Liver (tissue), 9 donors: ENCODE measurements around the gene KCNA5. TPM values are rescaled to one million over a fixed set of nuclear protein-coding genes. Genes with fewer than 3 reads are reported as not detected.

ENCODE experiments used
- DNase-seq: peaks from one replicate; pipeline ENCODE4 v3.0.0-alpha.2; 2017; ENCODE audit warnings: low spot score
- H3K27ac ChIP-seq, 2 donors: one replicate each; pipeline ENCODE4 v1.7.0; 2013; ENCODE audit warnings: inconsistent platforms in 2 of 2, low read length in 2 of 2, control low read depth in 1 of 2, low read depth in 1 of 2, mild to moderate bottlenecking in 1 of 2
- H3K27me3 ChIP-seq, 4 donors: one replicate each; pipeline versions ENCODE4 v1.6.1 to v1.7.0; 2013; ENCODE audit warnings: low read length in 3 of 4, inconsistent platforms in 1 of 4, mild to moderate bottlenecking in 1 of 4, moderate library complexity in 1 of 4; ENCODE audit not compliant: control insufficient read depth in 4 of 4, insufficient read depth in 4 of 4
- H3K36me3 ChIP-seq, 4 donors: one replicate each; pipeline versions ENCODE4 v1.6.1 to v1.7.0; 2013; ENCODE audit warnings: low read length in 3 of 4, mild to moderate bottlenecking in 3 of 4, low read depth in 1 of 4, moderate library complexity in 1 of 4; ENCODE audit not compliant: control insufficient read depth in 4 of 4, insufficient read depth in 3 of 4
- H3K4me1 ChIP-seq, 4 donors: one replicate each; pipeline versions ENCODE4 v1.6.1 to v1.7.0; 2013; ENCODE audit warnings: low read length in 3 of 4, mild to moderate bottlenecking in 3 of 4, moderate library complexity in 1 of 4; ENCODE audit not compliant: control insufficient read depth in 4 of 4, insufficient read depth in 4 of 4
- H3K4me3 ChIP-seq, 3 donors: one replicate each; pipeline versions ENCODE4 v1.6.1 to v1.7.0; 2013; ENCODE audit warnings: low read length in 3 of 3, control low read depth in 1 of 3, low read depth in 1 of 3, mild to moderate bottlenecking in 1 of 3
- H3K9ac ChIP-seq, 2 donors: one replicate each; pipeline ENCODE4 v1.7.0; 2013; ENCODE audit warnings: low read length in 2 of 2, mild to moderate bottlenecking in 2 of 2, moderate library complexity in 2 of 2, control low read depth in 1 of 2, low read depth in 1 of 2
- H3K9me3 ChIP-seq, 4 donors: one replicate each; pipeline versions ENCODE4 v1.6.1 to v1.7.0; 2013; ENCODE audit warnings: low read length in 3 of 4; ENCODE audit not compliant: control insufficient read depth in 4 of 4
- ATF3 ChIP-seq: IDR thresholded peaks from 2 replicates; pipeline ENCODE4 v1.6.1; 2016; ENCODE audit warnings: antibody characterized with exemption
- CTCF ChIP-seq: fragments of 150-350 bp; IDR thresholded peaks from 2 replicates; pipeline ENCODE4 v1.5.1; 2017; ENCODE audit warnings: improper control_type of control experiment, low read depth, low read length; ENCODE audit not compliant: missing input control
- EGR1 ChIP-seq, 2 donors: IDR thresholded peaks; 2 replicates each; pipeline ENCODE4 v1.6.1; 2016 to 2018; ENCODE audit warnings: antibody characterized with exemption in 2 of 2, low read depth in 2 of 2
- FOXA1 ChIP-seq: IDR thresholded peaks from 2 replicates; pipeline ENCODE4 v1.6.1; 2016; ENCODE audit warnings: antibody characterized with exemption
- FOXA2 ChIP-seq: IDR thresholded peaks from 2 replicates; pipeline ENCODE4 v1.6.1; 2016; ENCODE audit warnings: antibody characterized with exemption
- GABPA ChIP-seq, 2 donors: IDR thresholded peaks in 1 of 2; conservative IDR thresholded peaks in 1 of 2; 2 replicates each; pipeline ENCODE4 v1.6.1; 2016; ENCODE audit warnings: antibody characterized with exemption in 2 of 2, mild to moderate bottlenecking in 1 of 2, moderate library complexity in 1 of 2
- HNF4A ChIP-seq, 2 donors: conservative IDR thresholded peaks; 2 replicates each; pipeline ENCODE4 v1.6.1; 2016; ENCODE audit warnings: antibody characterized with exemption in 2 of 2, mild to moderate bottlenecking in 2 of 2
- HNF4G ChIP-seq: IDR thresholded peaks from 2 replicates; pipeline ENCODE4 v1.6.1; 2016; ENCODE audit warnings: antibody characterized with exemption
- JUND ChIP-seq, 2 donors: IDR thresholded peaks; 2 replicates each; pipeline ENCODE4 v1.6.1; 2016; ENCODE audit warnings: antibody characterized with exemption in 2 of 2
- MAX ChIP-seq: IDR thresholded peaks from 2 replicates; pipeline ENCODE4 v1.6.1; 2016; ENCODE audit warnings: antibody characterized with exemption
- NR2F2 ChIP-seq: IDR thresholded peaks from 2 replicates; pipeline ENCODE4 v1.6.1; 2016; ENCODE audit warnings: antibody characterized with exemption
- RAD21 ChIP-seq, 2 donors: IDR thresholded peaks; 2 replicates each; pipeline ENCODE4 v1.6.1; 2016; ENCODE audit warnings: antibody characterized with exemption in 2 of 2, mild to moderate bottlenecking in 2 of 2
- REST ChIP-seq: IDR thresholded peaks from 2 replicates; pipeline ENCODE4 v1.6.1; 2016; ENCODE audit warnings: antibody characterized with exemption, mild to moderate bottlenecking
- RXRA ChIP-seq, 2 donors: IDR thresholded peaks; 2 replicates each; pipeline ENCODE4 v1.6.1; 2017 to 2018; ENCODE audit warnings: antibody characterized with exemption in 2 of 2, mild to moderate bottlenecking in 1 of 2
- SP1 ChIP-seq: IDR thresholded peaks from 2 replicates; pipeline ENCODE4 v1.6.1; 2018; ENCODE audit warnings: antibody characterized with exemption, mild to moderate bottlenecking
- TAF1 ChIP-seq: conservative IDR thresholded peaks from 2 replicates; pipeline ENCODE4 v1.6.1; 2016; ENCODE audit warnings: antibody characterized with exemption, mild to moderate bottlenecking
- YY1 ChIP-seq: IDR thresholded peaks from 2 replicates; pipeline ENCODE4 v1.6.1; 2016; ENCODE audit warnings: antibody characterized with exemption, mild to moderate bottlenecking
- ZBTB33 ChIP-seq: IDR thresholded peaks from 2 replicates; pipeline ENCODE4 v1.6.1; 2016; ENCODE audit warnings: antibody characterized with exemption
- WGBS: extraction: QIAGEN DNeasy Blood & Tissue Kit; methylation state at CpG from one replicate; pipeline ENCODE4 v1.1.7; 2013; 5-methylcytosine and 5-hydroxymethylcytosine counted together
- polyA plus RNA-seq, 2 donors: library from polyadenylated mRNA; stranded (reverse) in 1 of 2; unstranded in 1 of 2; fragments of 200-250 nt in 1 of 2; fragments of >200 nt in 1 of 2; fragmentation: Nextera tagmentation in 1 of 2; extraction: Ambion mirVana in 1 of 2; gene quantifications; one replicate each; pipeline versions ENCODE4 v1.2.1 to v1.2.3, GENCODE V29; 2013 to 2015
- total RNA-seq, 2 donors: library from RNA; depleted of rRNA; stranded (reverse); fragments of >200 nt; gene quantifications; one replicate each; pipeline ENCODE4 v1.2.3, GENCODE V29; 2014
- donor health status: healthy.
- donor health status: healthy.
- donor health status: healthy.
- donor health status: healthy.
- donor health status: healthy.

The KCNA5 gene
- total and polyA plus RNA-seq, 4 donors, result 0.09 to 0.42 (median 0.12) TPM; not detected in 1

GRCh38 chr12:5087831-5088554, 44.3 kb downstream of the KCNA5 start:
- Histone ChIP-seq H3K27ac (no peak overlapping the region), H3K4me3 (no peak overlapping the region), H3K9ac (no peak overlapping the region), H3K9me3 (no peaks in the 10 kb centered on the region), H3K27me3 (peaks cover 0 to 10% (median 0%) of the 10 kb centered on the region in 4 donors), H3K36me3 (no peaks in the 10 kb centered on the region), H3K4me1 (no peaks in the 10 kb centered on the region)
- no peak for DNase-seq
- WGBS, result 73% methylated on average over 16 of the region's 16 CpGs
- TF ChIP-seq HNF4A (conservative IDR thresholded peaks at IDR 0.05) (no peak), YY1 (no peak), FOXA1 (no peak), REST (no peak), MAX (no peak), EGR1 (IDR thresholded peaks at IDR 0.05; ENCODE audit: low read depth in 2 of 2) (no peak), CTCF (no peak), RAD21 (IDR thresholded peaks at IDR 0.05) (no peak), HNF4G (no peak), RXRA (IDR thresholded peaks at IDR 0.05) (no peak), JUND (IDR thresholded peaks at IDR 0.05) (no peak), FOXA2 (no peak), ATF3 (no peak), TAF1 (no peak), GABPA (IDR thresholded peaks at IDR 0.05 in 1 of 2, conservative IDR thresholded peaks at IDR 0.05 in 1 of 2) (no peak), SP1 (no peak)

- H3K9ac ChIP-seq, result no peak overlapping the region
- H3K4me3 ChIP-seq, result no peak overlapping the region
- H3K27me3 ChIP-seq, result peaks cover 0 to 12% (median 0%) of the 10 kb centered on the region in 4 donors
- no peaks in the 10 kb centered on the region for H3K36me3 ChIP-seq
- no peaks in the 10 kb centered on the region for H3K4me1 ChIP-seq
- no peak for TF ChIP-seq RAD21 (IDR thresholded peaks at IDR 0.05)
- TF ChIP-seq YY1, result no peak
- TF ChIP-seq ZBTB33, result no peak
- no peak for TF ChIP-seq HNF4G
- TF ChIP-seq TAF1, result no peak
- TF ChIP-seq ATF3, result no peak
- no peak for TF ChIP-seq NR2F2
- no peak for TF ChIP-seq JUND (IDR thresholded peaks at IDR 0.05)
- no peak for TF ChIP-seq HNF4A (conservative IDR thresholded peaks at IDR 0.05)
- no peaks in the 10 kb centered on the region for H3K9me3 ChIP-seq
- 77% methylated on average over 18 of the region's 18 CpGs for WGBS
- H3K27ac ChIP-seq, result no peak overlapping the region
- DNase-seq, result no peak
These were observed 45.0 kb downstream of the KCNA5 start for GRCh38 chr12:5088586-5089264.
